PFSK-1 (cell line): ENCODE measurements around the gene C11orf21.

Experiments
- FOXP2 ChIP-seq: optimal IDR thresholded peaks from 2 replicates; pipeline ENCODE3; 2011; ENCODE audit warnings: borderline replicate concordance, control low read depth, inconsistent platforms; ENCODE audit not compliant: insufficient read depth; ENCODE audit errors: extremely low read length, extremely low read depth
- POLR2AphosphoS5 ChIP-seq: IDR thresholded peaks from 2 replicates; pipeline ENCODE4 v1.6.1; 2012; ENCODE audit warnings: low read depth, mild to moderate bottlenecking, control low read depth, low read length, moderate library complexity
- REST ChIP-seq, 2 experiments: IDR thresholded peaks; 2 replicates each; pipeline versions ENCODE4 v1.6.1 to v1.8.0; 2011 to 2012; ENCODE audit warnings: low read depth in 2 of 2, low read length in 2 of 2, control low read depth in 1 of 2, inconsistent platforms in 1 of 2, mild to moderate bottlenecking in 1 of 2, moderate library complexity in 1 of 2; ENCODE audit not compliant: insufficient read depth in 1 of 2
- SIN3A ChIP-seq: IDR thresholded peaks from 2 replicates; pipeline ENCODE4 v1.6.1; 2012; ENCODE audit warnings: mild to moderate bottlenecking, low read length, moderate library complexity, borderline replicate concordance; ENCODE audit not compliant: insufficient read depth
- TAF1 ChIP-seq: IDR thresholded peaks from 2 replicates; pipeline ENCODE4 v1.6.1; 2012; ENCODE audit warnings: low read length, control low read depth, borderline replicate concordance; ENCODE audit not compliant: insufficient read depth

GRCh38 chr11:2314136-2314524 lies 12.4 kb upstream of the C11orf21 start:
- no peak for TF ChIP-seq SIN3A
- no peak for TF ChIP-seq POLR2AphosphoS5
- no peak for TF ChIP-seq TAF1
- TF ChIP-seq FOXP2: no peak
- no peak for TF ChIP-seq REST (IDR thresholded peaks at IDR 0.05; ENCODE audit: insufficient read depth in 1 of 2, low read depth in 2 of 2, low read length in 2 of 2)
